Colonic mucosa (tissue), 4 donors: Measurements from ENCODE around the gene TNNI3. TPM values are rescaled to one million over a fixed set of nuclear protein-coding genes. Genes with fewer than 3 reads are reported as not detected.
A peak's percentile ranks its signal among the peaks of the same experiment; 100 is the strongest.

ENCODE experiments used
- DNase-seq: peaks from one replicate; pipeline ENCODE4 v3.0.0-alpha.2; 2020
- H3K27ac ChIP-seq: fragments of 200-600 bp; one replicate; pipeline ENCODE4 v1.8.0; 2021
- H3K27me3 ChIP-seq: fragments of 200-600 bp; one replicate; pipeline ENCODE4 v1.8.0; 2021
- H3K36me3 ChIP-seq: fragments of 200-600 bp; one replicate; pipeline ENCODE4 v1.8.0; 2021
- H3K4me1 ChIP-seq: fragments of 200-600 bp; one replicate; pipeline ENCODE4 v1.8.0; 2021; ENCODE audit warnings: mild to moderate bottlenecking
- H3K4me3 ChIP-seq: fragments of 200-600 bp; one replicate; pipeline ENCODE4 v1.8.0; 2021
- H3K9ac ChIP-seq, 2 donors: one replicate each; pipeline ENCODE4 v1.7.0; 2013; ENCODE audit warnings: control low read depth in 2 of 2, low read depth in 2 of 2, low read length in 2 of 2
- H3K9me3 ChIP-seq: fragments of 200-600 bp; one replicate; pipeline ENCODE4 v1.8.0; 2021
- intact Hi-C: fragments of 100-400 bp; cut with DNase I; formaldehyde crosslinking; loops from one replicate; pipeline ENCODE4 v1.14.1; 2022
- total RNA-seq, 2 donors: library from RNA; stranded (reverse); fragmentation: NEBNext Ultra II Directional in 1 of 2; extraction: Animal tissue kit (Norgen Biotek cat#: 25700) in 1 of 2; gene quantifications; one replicate each; pipeline ENCODE4 v1.2.1, GENCODE V29; 2021
- TF ChIP-seq, protein P1 (sequence below): fragments of 200-600 bp; IDR thresholded peaks from one replicate; pipeline ENCODE4 v1.8.0; 2022; ENCODE audit warnings: antibody characterized with exemption, mild to moderate bottlenecking
- donor health status: healthy.
- donor health status: DM: no; HTN: no; CAD: no.
- donor health status: DM: no; HTN: no; CAD: no.

TNNI3 gene
- total RNA-seq, 2 donors from 2014 or later: 0.64 to 1.2 TPM

DNA sequence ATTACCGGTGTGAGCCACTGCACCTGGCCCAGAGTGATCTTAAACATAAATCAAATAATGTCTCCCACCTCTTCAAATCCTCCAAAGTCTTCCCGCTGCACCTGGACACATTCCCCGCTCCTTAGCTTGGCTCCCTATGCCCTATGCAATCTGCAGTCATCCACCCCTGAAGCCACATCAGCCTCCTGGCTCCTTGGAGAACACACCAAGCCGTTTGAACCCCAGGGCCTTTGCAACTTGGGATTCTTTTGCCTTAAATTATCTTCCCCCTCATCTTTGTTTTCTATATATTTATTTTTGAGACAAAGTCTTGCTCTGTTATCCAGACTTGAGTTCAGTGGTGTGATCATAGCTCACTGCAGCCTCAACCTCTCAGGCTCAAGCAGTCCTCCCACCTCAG lies 11.6 kb upstream of the TNNI3 start:
- TF ChIP-seq, protein P1, sequence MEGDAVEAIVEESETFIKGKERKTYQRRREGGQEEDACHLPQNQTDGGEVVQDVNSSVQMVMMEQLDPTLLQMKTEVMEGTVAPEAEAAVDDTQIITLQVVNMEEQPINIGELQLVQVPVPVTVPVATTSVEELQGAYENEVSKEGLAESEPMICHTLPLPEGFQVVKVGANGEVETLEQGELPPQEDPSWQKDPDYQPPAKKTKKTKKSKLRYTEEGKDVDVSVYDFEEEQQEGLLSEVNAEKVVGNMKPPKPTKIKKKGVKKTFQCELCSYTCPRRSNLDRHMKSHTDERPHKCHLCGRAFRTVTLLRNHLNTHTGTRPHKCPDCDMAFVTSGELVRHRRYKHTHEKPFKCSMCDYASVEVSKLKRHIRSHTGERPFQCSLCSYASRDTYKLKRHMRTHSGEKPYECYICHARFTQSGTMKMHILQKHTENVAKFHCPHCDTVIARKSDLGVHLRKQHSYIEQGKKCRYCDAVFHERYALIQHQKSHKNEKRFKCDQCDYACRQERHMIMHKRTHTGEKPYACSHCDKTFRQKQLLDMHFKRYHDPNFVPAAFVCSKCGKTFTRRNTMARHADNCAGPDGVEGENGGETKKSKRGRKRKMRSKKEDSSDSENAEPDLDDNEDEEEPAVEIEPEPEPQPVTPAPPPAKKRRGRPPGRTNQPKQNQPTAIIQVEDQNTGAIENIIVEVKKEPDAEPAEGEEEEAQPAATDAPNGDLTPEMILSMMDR: no peak
- DNase-seq: no peak
- Histone ChIP-seq H3K9ac (no peak overlapping the region), H3K27ac (no peak overlapping the region), H3K4me3 (no peak overlapping the region), H3K36me3 (no peaks in the 10 kb centered on the region), H3K9me3 (no peaks in the 10 kb centered on the region), H3K4me1 (peaks cover 5% of the 10 kb centered on the region), H3K27me3 (peaks cover 29% of the 10 kb centered on the region)
- intact Hi-C loops: no loop called here

DNA sequence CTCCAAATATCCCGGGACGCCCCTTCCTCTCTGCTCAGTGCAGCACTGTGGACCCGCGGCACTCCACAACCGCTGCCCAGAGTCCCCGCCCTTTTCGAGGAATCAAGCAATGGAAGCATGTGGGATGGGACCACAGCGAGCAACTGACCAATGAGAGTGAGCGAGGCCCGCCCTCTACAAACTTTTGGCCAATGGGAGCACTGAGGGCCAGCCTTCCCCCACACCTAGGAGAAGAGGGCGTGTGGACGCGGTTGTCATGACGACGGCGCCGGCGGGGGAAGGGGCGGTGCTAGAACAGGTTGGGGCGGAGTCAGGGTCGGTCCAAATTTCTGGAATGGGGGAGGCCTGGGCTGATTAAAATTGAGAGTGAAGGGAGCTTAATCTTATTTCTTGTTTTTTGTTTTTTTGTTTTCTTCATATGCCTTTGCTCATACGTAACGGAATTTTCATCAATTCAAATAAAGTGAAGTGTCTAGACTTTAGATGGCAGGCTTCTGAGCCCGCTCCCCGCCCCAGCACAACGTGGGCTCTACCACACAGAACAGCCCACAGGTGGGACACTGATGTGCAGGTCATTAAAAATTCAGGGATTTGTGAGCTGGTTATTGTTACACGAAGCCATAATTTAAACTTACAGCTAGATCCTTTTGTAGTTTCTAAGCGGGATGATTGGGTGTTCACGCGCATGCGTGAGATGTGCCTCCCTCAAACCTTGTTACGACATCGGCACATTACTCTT lies 9.2 kb upstream of the TNNI3 start, which contains the start of gene DNAAF3:
TSS of gene DNAAF3 (minus strand) at position 84 of the 739 bp plus-strand sequence. CDS start 200 bp downstream, outside the sequence.
- H3K9me3 ChIP-seq: no peaks in the 10 kb centered on the region
- peak; percentile 95 for DNase-seq
- no peaks in the 10 kb centered on the region for H3K36me3 ChIP-seq
- no peak within 1 kb of the TSS for H3K9ac ChIP-seq
- TF ChIP-seq, protein P1: no peak
- peaks cover 26% of the 10 kb centered on the region for H3K27me3 ChIP-seq
- peak within 1 kb of the TSS; percentile 43 for H3K4me3 ChIP-seq
- H3K4me1 ChIP-seq: peaks cover 5% of the 10 kb centered on the region
- no peak within 1 kb of the TSS for H3K27ac ChIP-seq
- intact Hi-C loops: no loop called here

DNA sequence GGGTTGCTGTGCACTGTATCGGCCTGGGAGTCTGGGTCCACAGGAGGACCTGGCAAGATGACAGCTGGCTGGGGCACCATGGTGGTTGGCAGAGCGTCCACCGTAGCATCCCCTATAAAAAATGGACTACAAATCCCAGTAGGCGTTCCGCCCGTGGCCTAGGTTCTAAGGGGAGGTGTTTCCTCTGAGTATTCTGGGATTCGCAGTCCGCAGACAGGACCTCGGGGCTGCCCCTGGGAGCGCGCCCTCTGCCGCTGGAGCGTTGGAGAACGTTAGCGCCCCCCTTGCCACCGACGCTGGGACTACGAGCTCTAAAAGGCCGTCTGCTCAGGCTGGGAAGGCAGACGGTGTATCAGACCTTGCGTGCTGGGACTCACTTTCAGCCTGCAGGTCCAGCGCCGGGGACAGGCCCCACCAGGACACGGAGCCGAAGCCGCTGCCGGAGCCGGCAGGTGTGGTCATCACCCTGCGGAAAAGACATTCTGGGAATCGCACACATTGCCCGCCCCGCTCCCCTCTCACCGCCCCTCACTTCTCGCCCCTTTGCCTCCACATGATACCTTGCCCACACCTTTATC lies 8.5 kb upstream of the TNNI3 start:
- TF ChIP-seq, protein P1: peak; percentile 27
- no peaks in the 10 kb centered on the region for H3K36me3 ChIP-seq
- peaks cover 31% of the 10 kb centered on the region for H3K27me3 ChIP-seq
- peak; percentile 56 for DNase-seq
- H3K4me3 ChIP-seq: peak overlapping the region; percentile 43
- H3K27ac ChIP-seq: no peak overlapping the region
- no peaks in the 10 kb centered on the region for H3K9me3 ChIP-seq
- H3K9ac ChIP-seq: no peak overlapping the region
- intact Hi-C loops: no loop called here
- peaks cover 5% of the 10 kb centered on the region for H3K4me1 ChIP-seq

DNA sequence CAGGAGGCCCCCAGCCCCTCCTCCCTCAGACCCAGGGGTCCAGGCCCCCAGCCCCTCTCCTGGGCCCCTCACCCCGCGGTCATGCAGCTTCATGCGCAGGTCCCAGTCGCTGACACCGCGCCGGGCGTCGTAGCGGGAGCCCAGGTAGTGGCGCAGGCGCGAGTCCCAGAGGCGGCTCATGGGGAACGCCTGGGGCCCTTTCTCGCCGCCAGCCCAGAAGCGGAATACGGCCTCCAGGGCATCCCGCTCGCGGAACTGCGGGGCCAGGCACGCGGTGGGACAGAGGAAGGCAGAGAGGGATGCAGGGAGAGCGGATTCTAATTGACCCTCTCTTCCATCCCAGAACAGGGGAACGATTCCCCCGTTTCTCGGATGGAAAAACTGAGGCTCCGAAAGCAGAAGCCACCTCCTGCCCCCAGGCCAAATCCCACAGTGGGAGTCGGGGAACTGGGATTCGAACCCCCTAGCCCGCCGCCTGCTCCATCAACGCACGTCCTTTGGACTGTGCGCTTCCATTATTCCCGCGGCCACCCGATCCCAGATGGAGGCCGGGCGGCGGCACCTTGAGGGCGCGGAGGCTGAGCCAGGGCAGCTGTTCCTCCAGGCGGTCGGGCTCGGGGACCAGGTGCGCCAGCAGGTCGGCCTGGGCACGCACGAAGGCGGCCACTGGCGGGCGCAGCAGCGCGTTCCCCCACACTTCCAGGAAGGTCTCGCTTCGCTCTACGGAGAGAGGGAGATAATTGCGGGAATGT lies 4.2 kb upstream of the TNNI3 start:
- Histone ChIP-seq H3K4me3 (no peak overlapping the region), H3K27me3 (peaks cover 20% of the 10 kb centered on the region)
- DNase-seq: no peak

DNA sequence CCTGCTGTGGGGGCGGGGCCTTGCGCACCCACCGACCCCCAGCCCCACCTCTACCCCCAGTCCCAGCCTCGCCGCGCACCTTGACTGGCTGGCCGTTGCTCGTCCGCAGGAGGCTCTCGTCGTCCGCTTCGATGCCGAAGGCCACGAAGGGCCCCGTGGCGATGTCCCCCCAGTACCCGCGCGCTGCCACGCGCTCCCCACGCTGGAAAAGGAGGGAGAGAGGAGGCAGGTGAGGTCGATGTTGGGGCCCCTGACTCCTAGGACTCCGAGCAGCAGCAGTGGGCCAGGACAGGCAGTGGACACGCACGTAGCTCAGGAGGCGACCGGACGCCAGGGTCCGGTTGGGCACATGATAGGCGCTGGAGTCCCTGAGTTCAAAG lies 3.4 kb upstream of the TNNI3 start:
- peaks cover 21% of the 10 kb centered on the region for H3K27me3 ChIP-seq
- H3K36me3 ChIP-seq: no peaks in the 10 kb centered on the region
- TF ChIP-seq, protein P1: no peak
- no peak for DNase-seq
- H3K27ac ChIP-seq: no peak overlapping the region
- no peak overlapping the region for H3K4me3 ChIP-seq
- no peaks in the 10 kb centered on the region for H3K9me3 ChIP-seq
- intact Hi-C loops: no loop called here
- H3K9ac ChIP-seq: no peak overlapping the region
- H3K4me1 ChIP-seq: no peaks in the 10 kb centered on the region

More for the DNA sequence above, 4.2 kb upstream of the TNNI3 start:
- intact Hi-C loops: no loop called here
- no peaks in the 10 kb centered on the region for H3K36me3 ChIP-seq
- H3K4me1 ChIP-seq: no peaks in the 10 kb centered on the region
- no peak overlapping the region for H3K9ac ChIP-seq
- TF ChIP-seq, protein P1: no peak
- no peaks in the 10 kb centered on the region for H3K9me3 ChIP-seq
- no peak overlapping the region for H3K27ac ChIP-seq
